H1 (cell line): ENCODE results near the gene SRRM2. TPM values are rescaled to one million over a fixed set of nuclear protein-coding genes. Genes with fewer than 3 reads are reported as not detected.
A peak's percentile ranks its signal among the peaks of the same experiment; 100 is the strongest.

Experiments
- CEBPB ChIP-seq: IDR thresholded peaks from 2 replicates; pipeline ENCODE4 v1.6.1; 2012; ENCODE audit warnings: low read depth, low read length
- EGR1 ChIP-seq: IDR thresholded peaks from 2 replicates; pipeline ENCODE4 v1.6.1; 2011; ENCODE audit warnings: low read depth, low read length, borderline replicate concordance
- EP300 ChIP-seq, 2 experiments: IDR thresholded peaks; 1 replicate in 1 of 2; 2 replicates in 1 of 2; pipeline ENCODE4 v1.6.1; 2011 to 2012; ENCODE audit warnings: low read depth in 2 of 2, low read length in 2 of 2, mild to moderate bottlenecking in 2 of 2, borderline replicate concordance in 1 of 2, inconsistent platforms in 1 of 2, moderate library complexity in 1 of 2
- GABPA ChIP-seq: IDR thresholded peaks from 2 replicates; pipeline ENCODE4 v1.6.1; 2011; ENCODE audit warnings: mild to moderate bottlenecking, low read length, moderate library complexity, borderline replicate concordance; ENCODE audit not compliant: insufficient read depth
- JUND ChIP-seq: IDR thresholded peaks from 2 replicates; pipeline ENCODE4 v1.6.1; 2011; ENCODE audit warnings: mild to moderate bottlenecking, improper control_type of control experiment, low read length
- KDM4A ChIP-seq: IDR thresholded peaks from one replicate; pipeline ENCODE4 v1.7.1; 2012; ENCODE audit warnings: low read depth, mild to moderate bottlenecking, moderate library complexity, low read length, inconsistent platforms; ENCODE audit not compliant: severe bottlenecking
- PHF8 ChIP-seq: fragments of 200-600 bp; sonication (generic); conservative IDR thresholded peaks from 2 replicates; pipeline ENCODE4 v1.7.1; 2012; ENCODE audit warnings: low read depth, mild to moderate bottlenecking, inconsistent platforms, low read length, moderate library complexity
- POLR2A ChIP-seq, 2 experiments: IDR thresholded peaks; 1 replicate in 1 of 2; 2 replicates in 1 of 2; pipeline ENCODE4 v1.6.1; 2011; ENCODE audit warnings: low read depth in 2 of 2, low read length in 2 of 2, mild to moderate bottlenecking in 2 of 2; ENCODE audit errors: control extremely low read depth in 1 of 2
- RAD21 ChIP-seq, 2 experiments: IDR thresholded peaks in 1 of 2; conservative IDR thresholded peaks in 1 of 2; 2 replicates each; pipeline ENCODE4 v1.6.1; 2011; ENCODE audit warnings: low read depth in 2 of 2, low read length in 2 of 2, improper control_type of control experiment in 1 of 2, inconsistent platforms in 1 of 2, mild to moderate bottlenecking in 1 of 2, moderate library complexity in 1 of 2
- RFX5 ChIP-seq: IDR thresholded peaks from 2 replicates; pipeline ENCODE4 v1.6.1; 2011; ENCODE audit warnings: low read depth, low read length, improper control_type of control experiment, borderline replicate concordance
- RNF2 ChIP-seq: fragments of 200-900, 300-1000 bp; sonication (generic); IDR thresholded peaks from 2 replicates; pipeline ENCODE4 v1.7.1; 2016; ENCODE audit warnings: borderline replicate concordance, low read depth, mild to moderate bottlenecking, antibody characterized with exemption, low read length; ENCODE audit not compliant: poor library complexity, severe bottlenecking; ENCODE audit errors: missing control alignments
- RXRA ChIP-seq: IDR thresholded peaks from 2 replicates; pipeline ENCODE4 v1.6.1; 2011; ENCODE audit warnings: low read depth, mild to moderate bottlenecking, low read length, moderate library complexity; ENCODE audit not compliant: insufficient read depth
- SIN3A ChIP-seq, 2 experiments: IDR thresholded peaks in 1 of 2; conservative IDR thresholded peaks in 1 of 2; 2 replicates each; pipeline ENCODE4 v1.6.1; 2011 to 2012; ENCODE audit warnings: low read length in 2 of 2, improper control_type of control experiment in 1 of 2, low read depth in 1 of 2, mild to moderate bottlenecking in 1 of 2
- SIRT6 ChIP-seq: IDR thresholded peaks from one replicate; pipeline ENCODE4 v1.7.1; 2012; ENCODE audit warnings: low read length, inconsistent platforms
- SRF ChIP-seq: IDR thresholded peaks from 2 replicates; pipeline ENCODE4 v1.6.1; 2011; ENCODE audit warnings: mild to moderate bottlenecking, low read depth, low read length, moderate library complexity
- TBP ChIP-seq: IDR thresholded peaks from 2 replicates; pipeline ENCODE4 v1.6.1; 2011; ENCODE audit warnings: low read depth, low read length, improper control_type of control experiment
- ZNF274 ChIP-seq: IDR thresholded peaks from 2 replicates; pipeline ENCODE4 v1.7.0; 2012; ENCODE audit warnings: low read length, borderline replicate concordance; ENCODE audit errors: extremely low read depth
- polyA plus RNA-seq, 7 experiments: library from polyadenylated mRNA; depleted of rRNA in 3 of 7; stranded (reverse) in 5 of 7; unstranded in 2 of 7; fragments of >200 nt in 5 of 7; fragments of 200-250 nt in 2 of 7; gene quantifications; 1 replicate in 5 of 7; 2 replicates in 1 of 7; 4 replicates in 1 of 7; pipeline versions ENCODE4 v1.2.1 to v1.2.3, GENCODE V29; 2011 to 2013; ENCODE audit warnings: missing spikeins in 2 of 7, mixed read lengths in 2 of 7
- total RNA-seq: library from RNA; stranded (reverse); fragmentation: NEBNext Ultra II Directional; extraction: Animal tissue kit (Norgen Biotek cat#: 25700); gene quantifications from 2 replicates; pipeline ENCODE4 v1.2.1, GENCODE V29; 2021
- TF ChIP-seq, protein P1 (sequence below): IDR thresholded peaks from 2 replicates; pipeline ENCODE4 v1.6.1; 2012; ENCODE audit warnings: low read length, inconsistent platforms
- TF ChIP-seq, protein P2 (sequence below): IDR thresholded peaks from 2 replicates; pipeline ENCODE4 v1.6.1; 2012; ENCODE audit warnings: inconsistent platforms

Gene SRRM2
- total and polyA plus RNA-seq, 2 of the 8 experiments (the other 6 are each of a cell fraction or from before 2014, with no cell fraction given): 300 to 579 TPM

DNA sequence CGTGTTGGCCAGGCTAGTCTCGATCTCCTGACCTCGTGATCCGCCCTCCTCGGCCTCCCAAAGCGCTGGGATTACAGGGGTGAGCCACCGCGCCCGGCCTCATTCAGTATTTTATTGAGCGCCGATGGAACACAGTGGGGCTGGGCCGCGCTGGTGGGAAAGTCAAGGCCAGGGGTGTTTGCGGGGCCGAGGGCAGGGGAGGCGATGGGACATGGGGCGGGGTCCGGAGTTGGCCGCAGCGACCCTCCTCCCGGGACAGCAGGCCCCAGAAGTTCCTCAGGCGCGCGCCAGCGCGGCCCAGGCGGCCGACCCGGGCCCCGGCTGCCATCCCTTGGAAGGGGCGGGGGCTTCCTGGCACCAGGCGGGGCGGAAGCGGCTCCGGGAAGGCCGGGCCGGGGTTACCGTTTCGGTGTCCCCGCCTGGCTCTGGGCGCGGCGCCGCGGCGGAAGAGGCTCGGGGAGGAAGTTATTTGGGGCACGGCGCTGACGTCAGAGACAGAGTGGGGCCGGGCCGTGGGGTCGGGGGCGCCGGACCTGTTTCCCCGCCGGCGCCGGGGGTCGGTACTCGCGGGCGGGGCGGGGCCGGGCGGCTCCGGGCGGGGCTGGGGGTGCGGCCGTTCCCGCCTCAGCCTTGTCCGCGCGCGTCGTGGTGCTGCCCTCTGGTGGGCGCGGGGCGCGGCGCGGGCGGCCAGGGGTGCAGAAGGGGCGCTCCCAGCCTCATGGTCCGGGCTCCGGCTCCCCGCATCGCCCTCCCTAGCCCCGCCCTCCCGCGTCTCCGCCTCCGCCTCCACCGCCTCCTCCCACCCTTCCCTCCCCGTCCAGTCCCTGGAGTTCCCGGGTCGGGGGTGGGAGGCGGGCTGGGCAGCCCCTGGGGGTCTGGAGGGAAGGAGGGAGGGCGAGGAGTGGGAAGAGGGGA is 31.5 kb upstream of the SRRM2 start (continued):
- TF ChIP-seq, protein P1, sequence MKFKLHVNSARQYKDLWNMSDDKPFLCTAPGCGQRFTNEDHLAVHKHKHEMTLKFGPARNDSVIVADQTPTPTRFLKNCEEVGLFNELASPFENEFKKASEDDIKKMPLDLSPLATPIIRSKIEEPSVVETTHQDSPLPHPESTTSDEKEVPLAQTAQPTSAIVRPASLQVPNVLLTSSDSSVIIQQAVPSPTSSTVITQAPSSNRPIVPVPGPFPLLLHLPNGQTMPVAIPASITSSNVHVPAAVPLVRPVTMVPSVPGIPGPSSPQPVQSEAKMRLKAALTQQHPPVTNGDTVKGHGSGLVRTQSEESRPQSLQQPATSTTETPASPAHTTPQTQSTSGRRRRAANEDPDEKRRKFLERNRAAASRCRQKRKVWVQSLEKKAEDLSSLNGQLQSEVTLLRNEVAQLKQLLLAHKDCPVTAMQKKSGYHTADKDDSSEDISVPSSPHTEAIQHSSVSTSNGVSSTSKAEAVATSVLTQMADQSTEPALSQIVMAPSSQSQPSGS: peak; percentile 66; the same call in 1 of the 2 replicates
- TF ChIP-seq, protein P2, sequence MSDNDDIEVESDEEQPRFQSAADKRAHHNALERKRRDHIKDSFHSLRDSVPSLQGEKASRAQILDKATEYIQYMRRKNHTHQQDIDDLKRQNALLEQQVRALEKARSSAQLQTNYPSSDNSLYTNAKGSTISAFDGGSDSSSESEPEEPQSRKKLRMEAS: peak; percentile 59; the same call in 1 of the 2 replicates
- TF ChIP-seq CEBPB (no peak), SRF (peak; percentile 61), POLR2A (IDR thresholded peaks at IDR 0.05; ENCODE audit: control extremely low read depth in 1 of 2, low read depth in 2 of 2, low read length in 2 of 2) (peak in 1 of 2 experiments; percentile 62; a peak in 2 of 3 replicates), EGR1 (0 out of 2 replicates have a peak, but pooled peaks have one; percentile 4), GABPA (peak; percentile 98), RXRA (no peak), SIRT6 (no peak), ZNF274 (no peak), RNF2 (no peak), RAD21 (IDR thresholded peaks at IDR 0.05 in 1 of 2, conservative IDR thresholded peaks at IDR 0.05 in 1 of 2; ENCODE audit: low read depth in 2 of 2, low read length in 2 of 2) (peak; percentile 7 to 33; a peak in 2 of 4 replicates), RFX5 (no peak), PHF8 (peak; percentile 70), SIN3A (conservative IDR thresholded peaks at IDR 0.05 in 1 of 2, IDR thresholded peaks at IDR 0.05 in 1 of 2; ENCODE audit: low read depth in 1 of 2, low read length in 2 of 2) (0 out of 4 replicates have a peak, but pooled peaks of 1 of the 2 experiments have one; percentile 47), EP300 (IDR thresholded peaks at IDR 0.05; ENCODE audit: borderline replicate concordance in 1 of 2, low read depth in 2 of 2, low read length in 2 of 2) (peak in 1 of 2 experiments; percentile 85; a peak in 1 of 3 replicates), JUND (0 out of 2 replicates have a peak, but pooled peaks have one; percentile 42), KDM4A (peak; percentile 18), TBP (peak; percentile 54; the same call in 1 of the 2 replicates)
